Neural cell (in vitro differentiated cells): Measurements from ENCODE around the gene HDAC9. TPM values are rescaled to one million over a fixed set of nuclear protein-coding genes. Genes with fewer than 3 reads are reported as not detected.

ENCODE experiments used
- H2AFZ ChIP-seq: fragments of 200-600, 300-800 bp; sonication (generic), shearing (Covaris generic); 2 replicates; pipeline ENCODE4 v1.6.0; 2014; ENCODE audit warnings: low read depth, mild to moderate bottlenecking, antibody characterized with exemption, low read length, moderate library complexity
- H3F3A ChIP-seq: fragments of 200-600 bp; shearing (Covaris generic); 2 replicates; pipeline ENCODE4 v1.6.1; 2016; ENCODE audit warnings: mild to moderate bottlenecking, moderate library complexity, mixed read lengths, antibody characterized with exemption, low read length; ENCODE audit not compliant: insufficient read depth, poor library complexity, severe bottlenecking
- H3K27ac ChIP-seq: fragments of 200-600, 300-800 bp; sonication (generic), shearing (Covaris generic); 2 replicates; pipeline ENCODE4 v1.5.1; 2014; ENCODE audit warnings: mild to moderate bottlenecking, low read length, moderate library complexity
- H3K27me3 ChIP-seq: fragments of 300-800, 200-600 bp; sonication (generic), shearing (Covaris generic); 2 replicates; pipeline ENCODE4 v1.6.0; 2014; ENCODE audit warnings: mild to moderate bottlenecking, low read depth, low read length, moderate library complexity; ENCODE audit not compliant: insufficient read depth
- H3K36me3 ChIP-seq: fragments of 300-800, 200-600 bp; sonication (generic), shearing (Covaris generic); 2 replicates; pipeline ENCODE4 v1.5.1; 2014; ENCODE audit warnings: mild to moderate bottlenecking, antibody characterized with exemption, low read length, moderate library complexity; ENCODE audit not compliant: insufficient read depth
- H3K4me2 ChIP-seq: fragments of 300-800, 200-600 bp; sonication (generic), shearing (Covaris generic); 2 replicates; pipeline ENCODE4 v1.6.0; 2014; ENCODE audit warnings: mild to moderate bottlenecking, low read length
- H3K4me3 ChIP-seq: fragments of 300-800, 200-600 bp; sonication (generic), shearing (Covaris generic); 2 replicates; pipeline ENCODE4 v1.5.1; 2014; ENCODE audit warnings: mild to moderate bottlenecking, low read length, moderate library complexity
- H3K79me2 ChIP-seq: fragments of 200-600 bp; shearing (Covaris generic); replicated peaks from 2 replicates; pipeline ENCODE4 v1.6.0; 2014; ENCODE audit warnings: mild to moderate bottlenecking, low read length, moderate library complexity; ENCODE audit not compliant: insufficient read depth
- H3K9ac ChIP-seq: fragments of 300-800, 200-600 bp; sonication (generic), shearing (Covaris generic); 2 replicates; pipeline ENCODE4 v1.6.1; 2016; ENCODE audit warnings: mild to moderate bottlenecking, low read length, mixed read lengths
- H3K9me2 ChIP-seq: fragments of 200-600 bp; shearing (Covaris generic); 2 replicates; pipeline ENCODE4 v1.6.1; 2016; ENCODE audit warnings: mild to moderate bottlenecking, low read length, mixed read lengths; ENCODE audit not compliant: insufficient read depth
- H3K9me3 ChIP-seq: fragments of 200-600, 300-800 bp; sonication (generic), shearing (Covaris generic); 2 replicates; pipeline ENCODE4 v1.6.1; 2016; ENCODE audit warnings: mild to moderate bottlenecking, mixed run types, low read length, moderate library complexity, mixed read lengths
- H4K20me1 ChIP-seq: fragments of 200-600 bp; shearing (Covaris generic); 2 replicates; pipeline ENCODE4 v1.6.1; 2016; ENCODE audit warnings: mild to moderate bottlenecking, mixed run types; ENCODE audit not compliant: insufficient read depth
- EP300 ChIP-seq: fragments of 450-650 bp; conservative IDR thresholded peaks from 2 replicates; pipeline ENCODE4 v1.6.1; 2014; ENCODE audit warnings: antibody characterized with exemption, mild to moderate bottlenecking, moderate library complexity; ENCODE audit not compliant: poor library complexity, severe bottlenecking
- EZH2 ChIP-seq: fragments of 200-600, 300-800 bp; shearing (Covaris generic), sonication (generic); IDR thresholded peaks from 2 replicates; pipeline ENCODE4 v1.6.1; 2014; ENCODE audit warnings: antibody characterized with exemption, low read length, borderline replicate concordance, mild to moderate bottlenecking; ENCODE audit not compliant: insufficient read depth, poor library complexity, severe bottlenecking
- MXI1 ChIP-seq: fragments of 450-650 bp; conservative IDR thresholded peaks from 2 replicates; pipeline ENCODE4 v1.6.1; 2014; ENCODE audit warnings: antibody characterized with exemption, mild to moderate bottlenecking; ENCODE audit not compliant: poor library complexity, severe bottlenecking
- POLR2AphosphoS5 ChIP-seq: IDR thresholded peaks from 2 replicates; pipeline ENCODE4 v1.6.1; 2012
- RAD21 ChIP-seq: fragments of 450-650 bp; conservative IDR thresholded peaks from 2 replicates; pipeline ENCODE4 v1.6.1; 2014; ENCODE audit warnings: antibody characterized with exemption, mild to moderate bottlenecking, moderate library complexity
- SMC3 ChIP-seq: fragments of 450-650 bp; conservative IDR thresholded peaks from 2 replicates; pipeline ENCODE4 v1.6.1; 2014; ENCODE audit warnings: antibody characterized with exemption, mild to moderate bottlenecking, moderate library complexity; ENCODE audit not compliant: poor library complexity
- TAF1 ChIP-seq: IDR thresholded peaks from 2 replicates; pipeline ENCODE4 v1.6.1; 2012; ENCODE audit warnings: low read depth
- polyA plus RNA-seq: library from polyadenylated mRNA; depleted of rRNA; stranded (reverse); fragments of >200 nt; gene quantifications from 2 replicates; pipeline ENCODE4 v1.2.3, GENCODE V29; 2014
- TF ChIP-seq, protein P1 (sequence below): fragments of 450-650 bp; IDR thresholded peaks from 2 replicates; pipeline ENCODE4 v1.5.1; 2014; ENCODE audit warnings: antibody characterized with exemption, mild to moderate bottlenecking, moderate library complexity; ENCODE audit not compliant: poor library complexity, severe bottlenecking
- TF ChIP-seq, protein P2 (sequence below): IDR thresholded peaks from 2 replicates; pipeline ENCODE4 v1.6.1; 2012; ENCODE audit warnings: borderline replicate concordance

The HDAC9 gene
- polyA plus RNA-seq, 1 donor from 2014 or later = 15.9 TPM

DNA sequence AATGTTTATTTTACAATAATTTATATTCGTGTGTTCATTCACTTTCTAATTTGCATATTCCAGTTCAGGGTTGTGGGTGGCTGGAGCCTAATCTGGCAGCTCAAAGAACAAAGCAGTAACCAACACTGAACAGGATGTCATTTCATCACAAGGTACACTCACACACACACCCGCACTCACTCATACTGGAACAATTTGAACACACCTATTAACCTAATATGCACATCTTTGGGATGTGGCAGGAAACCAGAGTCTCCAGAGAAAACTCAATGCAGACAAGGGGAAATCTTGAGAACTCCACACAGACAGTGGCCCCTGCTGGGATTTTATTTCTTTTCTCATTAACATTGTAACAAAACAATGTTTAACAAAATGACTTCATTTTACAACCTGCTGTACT lies 524.5 kb downstream of the HDAC9 start:
- no peaks in the 10 kb centered on the region for H3K27me3 ChIP-seq
- H3K9me2 ChIP-seq = no peaks in the 10 kb centered on the region
- no peaks in the 10 kb centered on the region for H3K9me3 ChIP-seq
- H3K4me3 ChIP-seq = no peak overlapping the region
- H3K79me2 ChIP-seq = no peaks in the 10 kb centered on the region
- no peak overlapping the region for H2AFZ ChIP-seq
- no peaks in the 10 kb centered on the region for H4K20me1 ChIP-seq
- no peak overlapping the region for H3K4me2 ChIP-seq
- TF ChIP-seq SMC3 (no peak), RAD21 (no peak), EP300 (no peak), EZH2 (no peak)
- TF ChIP-seq, protein P1, sequence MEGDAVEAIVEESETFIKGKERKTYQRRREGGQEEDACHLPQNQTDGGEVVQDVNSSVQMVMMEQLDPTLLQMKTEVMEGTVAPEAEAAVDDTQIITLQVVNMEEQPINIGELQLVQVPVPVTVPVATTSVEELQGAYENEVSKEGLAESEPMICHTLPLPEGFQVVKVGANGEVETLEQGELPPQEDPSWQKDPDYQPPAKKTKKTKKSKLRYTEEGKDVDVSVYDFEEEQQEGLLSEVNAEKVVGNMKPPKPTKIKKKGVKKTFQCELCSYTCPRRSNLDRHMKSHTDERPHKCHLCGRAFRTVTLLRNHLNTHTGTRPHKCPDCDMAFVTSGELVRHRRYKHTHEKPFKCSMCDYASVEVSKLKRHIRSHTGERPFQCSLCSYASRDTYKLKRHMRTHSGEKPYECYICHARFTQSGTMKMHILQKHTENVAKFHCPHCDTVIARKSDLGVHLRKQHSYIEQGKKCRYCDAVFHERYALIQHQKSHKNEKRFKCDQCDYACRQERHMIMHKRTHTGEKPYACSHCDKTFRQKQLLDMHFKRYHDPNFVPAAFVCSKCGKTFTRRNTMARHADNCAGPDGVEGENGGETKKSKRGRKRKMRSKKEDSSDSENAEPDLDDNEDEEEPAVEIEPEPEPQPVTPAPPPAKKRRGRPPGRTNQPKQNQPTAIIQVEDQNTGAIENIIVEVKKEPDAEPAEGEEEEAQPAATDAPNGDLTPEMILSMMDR = no peak
- TF ChIP-seq, protein P2, sequence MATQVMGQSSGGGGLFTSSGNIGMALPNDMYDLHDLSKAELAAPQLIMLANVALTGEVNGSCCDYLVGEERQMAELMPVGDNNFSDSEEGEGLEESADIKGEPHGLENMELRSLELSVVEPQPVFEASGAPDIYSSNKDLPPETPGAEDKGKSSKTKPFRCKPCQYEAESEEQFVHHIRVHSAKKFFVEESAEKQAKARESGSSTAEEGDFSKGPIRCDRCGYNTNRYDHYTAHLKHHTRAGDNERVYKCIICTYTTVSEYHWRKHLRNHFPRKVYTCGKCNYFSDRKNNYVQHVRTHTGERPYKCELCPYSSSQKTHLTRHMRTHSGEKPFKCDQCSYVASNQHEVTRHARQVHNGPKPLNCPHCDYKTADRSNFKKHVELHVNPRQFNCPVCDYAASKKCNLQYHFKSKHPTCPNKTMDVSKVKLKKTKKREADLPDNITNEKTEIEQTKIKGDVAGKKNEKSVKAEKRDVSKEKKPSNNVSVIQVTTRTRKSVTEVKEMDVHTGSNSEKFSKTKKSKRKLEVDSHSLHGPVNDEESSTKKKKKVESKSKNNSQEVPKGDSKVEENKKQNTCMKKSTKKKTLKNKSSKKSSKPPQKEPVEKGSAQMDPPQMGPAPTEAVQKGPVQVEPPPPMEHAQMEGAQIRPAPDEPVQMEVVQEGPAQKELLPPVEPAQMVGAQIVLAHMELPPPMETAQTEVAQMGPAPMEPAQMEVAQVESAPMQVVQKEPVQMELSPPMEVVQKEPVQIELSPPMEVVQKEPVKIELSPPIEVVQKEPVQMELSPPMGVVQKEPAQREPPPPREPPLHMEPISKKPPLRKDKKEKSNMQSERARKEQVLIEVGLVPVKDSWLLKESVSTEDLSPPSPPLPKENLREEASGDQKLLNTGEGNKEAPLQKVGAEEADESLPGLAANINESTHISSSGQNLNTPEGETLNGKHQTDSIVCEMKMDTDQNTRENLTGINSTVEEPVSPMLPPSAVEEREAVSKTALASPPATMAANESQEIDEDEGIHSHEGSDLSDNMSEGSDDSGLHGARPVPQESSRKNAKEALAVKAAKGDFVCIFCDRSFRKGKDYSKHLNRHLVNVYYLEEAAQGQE = no peak
- no peaks in the 10 kb centered on the region for H3F3A ChIP-seq
- H3K36me3 ChIP-seq = no peaks in the 10 kb centered on the region
- no peak overlapping the region for H3K27ac ChIP-seq
- no peak overlapping the region for H3K9ac ChIP-seq

DNA sequence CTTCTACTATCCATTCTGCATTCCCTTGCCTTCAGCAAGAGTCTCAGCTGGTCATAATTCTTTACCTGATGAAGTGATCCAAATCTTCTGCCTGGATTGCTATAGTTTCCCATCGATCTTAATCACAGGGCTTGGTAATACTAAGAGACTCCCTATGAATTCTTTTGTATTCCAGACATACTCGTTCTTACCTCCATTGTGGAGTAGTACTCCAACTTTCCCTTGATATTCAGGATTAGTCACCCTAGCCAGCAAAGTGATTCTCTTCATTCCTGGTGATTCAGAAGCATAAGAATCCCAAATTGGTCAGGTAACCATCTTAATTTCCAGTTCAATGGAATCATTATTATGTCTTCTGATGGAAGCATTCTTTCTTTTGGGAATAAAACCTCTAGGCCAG lies 525.2 kb downstream of the HDAC9 start:
- Histone ChIP-seq H3K79me2 (no peaks in the 10 kb centered on the region), H3F3A (no peaks in the 10 kb centered on the region), H3K9me3 (no peaks in the 10 kb centered on the region), H3K4me3 (no peak overlapping the region), H3K4me2 (no peak overlapping the region), H3K27me3 (no peaks in the 10 kb centered on the region), H2AFZ (no peak overlapping the region), H4K20me1 (no peaks in the 10 kb centered on the region), H3K9me2 (no peaks in the 10 kb centered on the region), H3K9ac (no peak overlapping the region), H3K27ac (no peak overlapping the region), H3K36me3 (no peaks in the 10 kb centered on the region)
- TF ChIP-seq TAF1 = no peak
- no peak for TF ChIP-seq EZH2
- no peak for TF ChIP-seq POLR2AphosphoS5
- no peak for TF ChIP-seq SMC3
- TF ChIP-seq RAD21 = no peak
- TF ChIP-seq, protein P1 = no peak
- no peak for TF ChIP-seq MXI1
- TF ChIP-seq, protein P2 = no peak
- TF ChIP-seq EP300 = no peak
